Keratinocyte (primary cell): ENCODE results near the gene UPF3B.
"Not testable (repeated sequence)": the region's sequence is repeated elsewhere in the genome, so short reads cannot be mapped to it uniquely, and the experiment has no call there.

Experiments used
- EZH2 ChIP-seq: IDR thresholded peaks from one replicate; pipeline ENCODE4 v1.6.1; 2012; ENCODE audit warnings: inconsistent platforms, mild to moderate bottlenecking, low read length, moderate library complexity
- TF ChIP-seq, protein P1 (sequence below), 3 experiments: IDR thresholded peaks in 1 of 3; conservative IDR thresholded peaks in 1 of 3; optimal IDR thresholded peaks in 1 of 3; 2 replicates in 2 of 3; 3 replicates in 1 of 3; pipeline versions ENCODE3 to v1.5.1; 2011; ENCODE audit warnings: low read length in 3 of 3, mild to moderate bottlenecking in 3 of 3, moderate library complexity in 2 of 3, control low read depth in 1 of 3, inconsistent platforms in 1 of 3; ENCODE audit not compliant: insufficient read depth in 2 of 3; ENCODE audit errors: extremely low read depth in 1 of 3

- TF ChIP-seq, protein P1, sequence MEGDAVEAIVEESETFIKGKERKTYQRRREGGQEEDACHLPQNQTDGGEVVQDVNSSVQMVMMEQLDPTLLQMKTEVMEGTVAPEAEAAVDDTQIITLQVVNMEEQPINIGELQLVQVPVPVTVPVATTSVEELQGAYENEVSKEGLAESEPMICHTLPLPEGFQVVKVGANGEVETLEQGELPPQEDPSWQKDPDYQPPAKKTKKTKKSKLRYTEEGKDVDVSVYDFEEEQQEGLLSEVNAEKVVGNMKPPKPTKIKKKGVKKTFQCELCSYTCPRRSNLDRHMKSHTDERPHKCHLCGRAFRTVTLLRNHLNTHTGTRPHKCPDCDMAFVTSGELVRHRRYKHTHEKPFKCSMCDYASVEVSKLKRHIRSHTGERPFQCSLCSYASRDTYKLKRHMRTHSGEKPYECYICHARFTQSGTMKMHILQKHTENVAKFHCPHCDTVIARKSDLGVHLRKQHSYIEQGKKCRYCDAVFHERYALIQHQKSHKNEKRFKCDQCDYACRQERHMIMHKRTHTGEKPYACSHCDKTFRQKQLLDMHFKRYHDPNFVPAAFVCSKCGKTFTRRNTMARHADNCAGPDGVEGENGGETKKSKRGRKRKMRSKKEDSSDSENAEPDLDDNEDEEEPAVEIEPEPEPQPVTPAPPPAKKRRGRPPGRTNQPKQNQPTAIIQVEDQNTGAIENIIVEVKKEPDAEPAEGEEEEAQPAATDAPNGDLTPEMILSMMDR (optimal IDR thresholded peaks at IDR 0.05 in 1 of 3, IDR thresholded peaks at IDR 0.05 in 1 of 3, conservative IDR thresholded peaks at IDR 0.05 in 1 of 3; ENCODE audit: extremely low read depth in 1 of 3, insufficient read depth in 2 of 3, low read length in 3 of 3) = not testable (repeated sequence)
- TF ChIP-seq EZH2 = not testable (repeated sequence)
Observed at GRCh38 chrX:119808461-119808860, 44.3 kb downstream of the UPF3B start.
